Effector memory CD8-positive, alpha-beta T cell (primary cell): ENCODE measurements around the gene PPP3CA.
A peak's percentile ranks its signal among the peaks of the same experiment; 100 is the strongest.
"Not testable (repeated sequence)": the region's sequence is repeated elsewhere in the genome, so short reads cannot be mapped to it uniquely, and the experiment has no call there.

Experiments used
- ATAC-seq: fragments of 150-1000 bp; cut with Tn5 transposase; replicated peaks from 2 replicates; pipeline ENCODE4 v1.10.0; 2021; ENCODE audit warnings: mild to moderate bottlenecking, moderate library complexity
- DNase-seq, 3 experiments: peaks; one replicate each; pipeline ENCODE4 v3.0.0; 2021
- H3K27ac Mint-ChIP-seq, 2 donors: one replicate each; pipeline ENCODE4 v1.8.0; 2022; ENCODE audit warnings: mild to moderate bottlenecking in 2 of 2, mixed read lengths in 2 of 2, moderate library complexity in 2 of 2
- H3K27me3 Mint-ChIP-seq, 2 donors: one replicate each; pipeline ENCODE4 v1.8.0; 2022; ENCODE audit warnings: mixed read lengths in 2 of 2
- H3K36me3 Mint-ChIP-seq: one replicate; pipeline ENCODE4 v1.8.0; 2022; ENCODE audit warnings: mild to moderate bottlenecking, moderate library complexity, mixed read lengths; ENCODE audit not compliant: insufficient read depth
- H3K4me1 Mint-ChIP-seq, 2 donors: one replicate each; pipeline ENCODE4 v1.8.0; 2022; ENCODE audit warnings: low read depth in 2 of 2, mixed read lengths in 2 of 2
- H3K4me3 Mint-ChIP-seq, 2 donors: one replicate each; pipeline ENCODE4 v1.8.0; 2022; ENCODE audit warnings: mild to moderate bottlenecking in 2 of 2, mixed read lengths in 2 of 2, moderate library complexity in 2 of 2
- H3K9me3 Mint-ChIP-seq, 2 donors: one replicate each; pipeline ENCODE4 v1.8.0; 2022; ENCODE audit warnings: mixed read lengths in 2 of 2

PPP3CA gene

GRCh38 chr4:101025755-101026154 is 321.6 kb downstream of the PPP3CA start:
- peaks cover 14 to 41% of the 10 kb centered on the region in 2 donors for H3K4me1 Mint-ChIP-seq

DNA sequence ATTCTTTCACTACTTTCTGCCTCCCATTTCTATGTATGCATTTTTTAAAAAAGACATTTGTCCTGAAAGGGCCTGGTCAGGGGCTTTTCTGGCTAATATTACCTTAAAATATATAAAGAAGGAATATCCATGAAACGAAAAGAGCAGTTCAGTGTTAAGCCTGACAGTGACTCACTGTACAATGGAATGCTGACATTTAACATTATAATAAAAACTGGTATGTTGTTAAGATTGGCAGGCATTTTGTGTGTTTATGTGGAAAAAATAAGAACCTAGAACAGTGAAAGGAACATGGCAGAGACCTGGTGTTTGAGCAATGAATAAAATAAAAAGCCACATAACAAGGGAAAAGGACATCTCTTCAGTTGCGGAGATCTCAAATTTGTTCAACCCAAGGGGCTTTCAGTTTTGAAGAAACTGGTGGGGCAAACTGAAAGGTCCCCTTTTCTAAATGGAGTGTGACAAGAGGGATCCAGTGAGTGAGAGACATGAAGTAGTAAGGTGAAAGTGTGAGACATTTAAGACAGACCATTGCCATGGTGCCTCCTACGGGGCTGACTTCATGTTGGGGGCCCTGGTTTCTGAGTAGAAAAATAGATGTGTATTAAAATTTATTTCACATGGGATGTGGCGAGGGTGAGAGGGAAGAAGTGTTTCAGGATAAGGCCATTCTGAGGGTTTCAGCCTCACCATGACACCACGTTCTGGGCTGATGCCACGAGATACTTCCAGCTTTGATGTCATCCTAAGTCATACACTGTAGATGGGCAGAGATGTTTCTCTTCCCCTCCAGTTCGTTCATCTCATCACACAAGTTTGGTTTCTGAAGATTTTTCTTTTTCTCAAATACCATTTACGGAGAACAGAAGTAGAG is 324.9 kb downstream of the PPP3CA start:
- no peaks in the 10 kb centered on the region for H3K27me3 Mint-ChIP-seq
- DNase-seq = no peak
- H3K27ac Mint-ChIP-seq = peak overlapping the region; percentile 39 to 50
- no peak for ATAC-seq
- H3K4me1 Mint-ChIP-seq = peaks cover 23 to 56% of the 10 kb centered on the region in 2 donors
- H3K36me3 Mint-ChIP-seq = peaks cover 15% of the 10 kb centered on the region
- H3K4me3 Mint-ChIP-seq = no peak overlapping the region
- H3K9me3 Mint-ChIP-seq = no peaks in the 10 kb centered on the region

More at GRCh38 chr4:101025755-101026154, 321.6 kb downstream of the PPP3CA start:
- ATAC-seq (peak; percentile 28), DNase-seq (no peak)
- Mint-ChIP-seq H3K9me3 (no peaks in the 10 kb centered on the region), H3K4me3 (peak overlapping the region in 1 of 2 donors; percentile 31), H3K27me3 (no peaks in the 10 kb centered on the region), H3K36me3 (peaks cover 3% of the 10 kb centered on the region), H3K27ac (no peak overlapping the region)

GRCh38 chr4:101020956-101021355 is 326.4 kb downstream of the PPP3CA start:
- peak overlapping the region; percentile 56 to 71 for H3K4me3 Mint-ChIP-seq
- H3K4me1 Mint-ChIP-seq = peaks cover 28 to 63% of the 10 kb centered on the region in 2 donors
- peak in 1 of 3 experiments; percentile 25 for DNase-seq
- H3K36me3 Mint-ChIP-seq = peaks cover 17% of the 10 kb centered on the region
- ATAC-seq = peak; percentile 71
- H3K9me3 Mint-ChIP-seq = no peaks in the 10 kb centered on the region
- no peaks in the 10 kb centered on the region for H3K27me3 Mint-ChIP-seq
- H3K27ac Mint-ChIP-seq = peak overlapping the region; percentile 89 to 95

DNA sequence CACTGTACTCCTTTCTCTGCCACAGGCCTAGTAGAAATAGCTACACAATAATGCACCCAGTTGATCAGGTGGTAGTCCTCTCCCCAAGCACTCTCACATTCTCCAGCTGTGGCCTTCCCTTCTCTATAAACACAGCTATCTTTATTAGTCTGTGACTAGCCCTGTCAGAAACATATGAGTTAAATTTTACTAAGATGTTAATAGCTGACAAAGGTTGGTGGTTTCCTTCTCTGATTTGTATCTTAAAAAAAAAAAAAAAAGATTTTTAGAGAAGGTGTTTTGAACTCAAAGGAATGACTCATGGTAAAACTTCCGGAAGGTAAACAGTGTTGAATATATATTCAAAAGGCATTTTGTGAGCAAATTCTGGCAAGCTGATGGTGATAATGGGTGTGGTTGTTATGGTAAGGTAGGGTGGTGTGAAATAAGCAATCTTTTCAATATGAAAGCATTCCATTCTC is 327.4 kb downstream of the PPP3CA start:
- peak overlapping the region; percentile 89 to 95 for H3K27ac Mint-ChIP-seq
- no peaks in the 10 kb centered on the region for H3K9me3 Mint-ChIP-seq
- H3K4me1 Mint-ChIP-seq = peaks cover 28 to 59% of the 10 kb centered on the region in 2 donors
- H3K36me3 Mint-ChIP-seq = peaks cover 14% of the 10 kb centered on the region
- ATAC-seq (peak; percentile 82), DNase-seq (peak; percentile 32 to 37 (median 36))
- peak overlapping the region; percentile 56 to 71 for H3K4me3 Mint-ChIP-seq
- H3K27me3 Mint-ChIP-seq = no peaks in the 10 kb centered on the region

DNA sequence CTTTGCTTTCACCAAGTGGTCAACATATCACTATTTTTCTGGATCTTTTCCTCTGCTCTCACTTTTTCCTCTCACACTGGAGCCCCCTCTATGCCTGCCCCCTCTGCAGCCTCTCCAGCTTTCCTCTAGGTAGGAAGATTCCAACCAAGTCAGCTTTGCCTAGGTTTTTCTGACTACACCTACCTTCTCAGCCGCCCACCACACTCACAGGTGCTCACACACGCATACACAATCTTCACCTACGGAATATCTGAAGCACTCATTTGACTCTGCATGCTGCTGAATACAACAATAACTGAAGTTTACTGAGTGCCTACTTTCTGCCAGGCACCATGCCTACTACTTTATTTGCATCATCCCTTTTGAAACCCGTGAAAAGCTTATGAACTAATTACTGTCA is 328.0 kb downstream of the PPP3CA start:
- no peaks in the 10 kb centered on the region for H3K9me3 Mint-ChIP-seq
- H3K4me3 Mint-ChIP-seq = peak overlapping the region; percentile 56 to 71
- no peaks in the 10 kb centered on the region for H3K27me3 Mint-ChIP-seq
- DNase-seq (no peak), ATAC-seq (no peak)
- peaks cover 14% of the 10 kb centered on the region for H3K36me3 Mint-ChIP-seq
- peaks cover 28 to 63% of the 10 kb centered on the region in 2 donors for H3K4me1 Mint-ChIP-seq
- H3K27ac Mint-ChIP-seq = peak overlapping the region; percentile 89 to 95

GRCh38 chr4:101018836-101019235 is 328.5 kb downstream of the PPP3CA start:
- Mint-ChIP-seq H3K4me3 (peak overlapping the region; percentile 56 to 71), H3K4me1 (peaks cover 28 to 66% of the 10 kb centered on the region in 2 donors), H3K9me3 (no peaks in the 10 kb centered on the region), H3K27me3 (no peaks in the 10 kb centered on the region), H3K27ac (peak overlapping the region; percentile 89 to 95), H3K36me3 (peaks cover 14% of the 10 kb centered on the region)
- ATAC-seq (peak; percentile 11), DNase-seq (no peak)

- H3K4me3 Mint-ChIP-seq = peak overlapping the region in 1 of 2 donors; percentile 66
- no peak for DNase-seq
- peaks cover 28 to 77% of the 10 kb centered on the region in 2 donors for H3K4me1 Mint-ChIP-seq
These were observed 332.9 kb downstream of the PPP3CA start for GRCh38 chr4:101014417-101014816.

DNA sequence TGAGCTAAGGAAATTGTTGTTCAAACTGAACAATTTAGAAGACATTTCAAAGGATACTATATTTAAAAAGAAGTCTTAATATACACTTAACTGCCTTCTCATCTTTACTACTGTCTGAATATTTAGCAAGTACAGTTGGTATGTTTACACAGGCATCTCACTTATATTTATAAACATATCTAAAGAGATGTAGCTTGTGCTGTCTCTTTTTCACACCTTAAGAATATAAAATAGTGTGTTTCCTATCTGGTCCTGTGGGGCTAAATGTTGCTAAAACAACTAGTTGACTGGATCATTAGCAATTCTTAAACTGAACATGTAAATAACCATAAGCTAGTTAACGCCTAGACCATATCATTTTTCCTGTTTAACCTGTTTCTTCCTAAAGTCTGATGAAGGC is 336.3 kb downstream of the PPP3CA start:
- peak overlapping the region in 1 of 2 donors; percentile 75 for H3K4me3 Mint-ChIP-seq
- DNase-seq (no peak), ATAC-seq (peak; percentile 56)
- no peaks in the 10 kb centered on the region for H3K27me3 Mint-ChIP-seq
- peaks cover 4% of the 10 kb centered on the region for H3K36me3 Mint-ChIP-seq
- H3K27ac Mint-ChIP-seq = peak overlapping the region in 1 of 2 donors; percentile 28
- peaks cover 13 to 52% of the 10 kb centered on the region in 2 donors for H3K4me1 Mint-ChIP-seq
- H3K9me3 Mint-ChIP-seq = no peaks in the 10 kb centered on the region

More at GRCh38 chr4:101014417-101014816, 332.9 kb downstream of the PPP3CA start:
- no peak for ATAC-seq
- Mint-ChIP-seq H3K27ac (peak overlapping the region in 1 of 2 donors; percentile 95), H3K9me3 (no peaks in the 10 kb centered on the region), H3K27me3 (no peaks in the 10 kb centered on the region), H3K36me3 (peaks cover 14% of the 10 kb centered on the region)

DNA sequence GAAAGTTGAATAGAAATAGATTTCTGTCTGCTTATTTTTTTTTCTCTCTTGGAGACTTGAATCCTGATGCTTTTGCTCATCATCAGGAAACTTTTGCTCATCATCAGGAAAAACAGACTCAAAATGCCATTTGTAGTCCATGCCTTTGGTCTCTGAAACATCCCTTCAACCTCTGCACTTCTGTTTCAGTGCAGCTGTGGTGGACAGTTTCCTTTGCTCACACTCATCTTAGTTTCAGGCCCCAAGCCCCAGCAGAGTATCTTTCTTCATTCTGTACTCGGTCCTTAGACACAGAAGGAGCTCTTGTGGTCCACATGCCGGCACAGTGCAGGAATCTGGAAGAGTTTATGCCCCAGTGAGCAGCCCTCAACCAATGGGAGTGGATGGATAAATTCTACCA is 337.9 kb downstream of the PPP3CA start:
- peak; percentile 24 for ATAC-seq
- peak overlapping the region; percentile 68 to 75 for H3K4me3 Mint-ChIP-seq
- H3K36me3 Mint-ChIP-seq = peaks cover 4% of the 10 kb centered on the region
- H3K4me1 Mint-ChIP-seq = peaks cover 12 to 43% of the 10 kb centered on the region in 2 donors
- peak overlapping the region; percentile 28 to 75 for H3K27ac Mint-ChIP-seq
- no peak for DNase-seq
- no peaks in the 10 kb centered on the region for H3K27me3 Mint-ChIP-seq
- no peaks in the 10 kb centered on the region for H3K9me3 Mint-ChIP-seq

- H3K4me1 Mint-ChIP-seq = peaks cover 11 to 37% of the 10 kb centered on the region in 2 donors
- no peak overlapping the region for H3K27ac Mint-ChIP-seq
- H3K27me3 Mint-ChIP-seq = no peaks in the 10 kb centered on the region
- H3K9me3 Mint-ChIP-seq = no peaks in the 10 kb centered on the region
- H3K36me3 Mint-ChIP-seq = peaks cover 4% of the 10 kb centered on the region
- no peak for ATAC-seq
- DNase-seq = no peak
- H3K4me3 Mint-ChIP-seq = no peak overlapping the region
These were observed 338.8 kb downstream of the PPP3CA start for GRCh38 chr4:101008503-101008902.

GRCh38 chr4:101005659-101006058 is 341.7 kb downstream of the PPP3CA start:
- no peak for ATAC-seq
- Mint-ChIP-seq H3K9me3 (no peaks in the 10 kb centered on the region), H3K4me1 (peaks cover 8 to 16% of the 10 kb centered on the region in 2 donors)

GRCh38 chr4:101000496-101000895 is 346.8 kb downstream of the PPP3CA start:
- Mint-ChIP-seq H3K27ac (no peak overlapping the region), H3K9me3 (no peaks in the 10 kb centered on the region), H3K36me3 (no peaks in the 10 kb centered on the region), H3K4me1 (no peaks in the 10 kb centered on the region), H3K27me3 (no peaks in the 10 kb centered on the region), H3K4me3 (no peak overlapping the region)
- no peak for ATAC-seq
- no peak for DNase-seq

More at GRCh38 chr4:101005659-101006058, 341.7 kb downstream of the PPP3CA start:
- Mint-ChIP-seq H3K27ac (no peak overlapping the region), H3K36me3 (peaks cover 4% of the 10 kb centered on the region), H3K4me3 (no peak overlapping the region), H3K27me3 (no peaks in the 10 kb centered on the region)
- no peak for DNase-seq

- H3K4me1 Mint-ChIP-seq = no peaks in the 10 kb centered on the region
- no peaks in the 10 kb centered on the region for H3K27me3 Mint-ChIP-seq
These were observed 351.7 kb downstream of the PPP3CA start for GRCh38 chr4:100995671-100996070.

GRCh38 chr4:100995002-100995401 is 352.3 kb downstream of the PPP3CA start:
- not testable (repeated sequence) for ATAC-seq, H3K4me1 Mint-ChIP-seq, H3K36me3 Mint-ChIP-seq, H3K27ac Mint-ChIP-seq, H3K9me3 Mint-ChIP-seq, DNase-seq, H3K27me3 Mint-ChIP-seq, H3K4me3 Mint-ChIP-seq

More at GRCh38 chr4:100995671-100996070, 351.7 kb downstream of the PPP3CA start:
- DNase-seq (no peak), ATAC-seq (no peak)
- no peaks in the 10 kb centered on the region for H3K36me3 Mint-ChIP-seq
- H3K4me3 Mint-ChIP-seq = no peak overlapping the region
- no peak overlapping the region for H3K27ac Mint-ChIP-seq
- H3K9me3 Mint-ChIP-seq = no peaks in the 10 kb centered on the region
